Esophagus mucosa (tissue), 1 donor: ENCODE results near the gene ZNF330. TPM values are rescaled to one million over a fixed set of nuclear protein-coding genes. Genes with fewer than 3 reads are reported as not detected.
"Not testable (repeated sequence)": the region's sequence is repeated elsewhere in the genome, so short reads cannot be mapped to it uniquely, and the experiment has no call there.

Experiments used
- ATAC-seq: fragments of 200-7000 bp; cut with Tn5 transposase; one replicate; pipeline ENCODE4 v1.9.1; 2020
- total RNA-seq: library from RNA; stranded (reverse); gene quantifications from one replicate; pipeline ENCODE4 v1.2.4, GENCODE V29; 2023
- donor health status: DM: yes; HTN: yes; CAD: no.

Gene ZNF330
- 18.9 TPM for total RNA-seq

DNA sequence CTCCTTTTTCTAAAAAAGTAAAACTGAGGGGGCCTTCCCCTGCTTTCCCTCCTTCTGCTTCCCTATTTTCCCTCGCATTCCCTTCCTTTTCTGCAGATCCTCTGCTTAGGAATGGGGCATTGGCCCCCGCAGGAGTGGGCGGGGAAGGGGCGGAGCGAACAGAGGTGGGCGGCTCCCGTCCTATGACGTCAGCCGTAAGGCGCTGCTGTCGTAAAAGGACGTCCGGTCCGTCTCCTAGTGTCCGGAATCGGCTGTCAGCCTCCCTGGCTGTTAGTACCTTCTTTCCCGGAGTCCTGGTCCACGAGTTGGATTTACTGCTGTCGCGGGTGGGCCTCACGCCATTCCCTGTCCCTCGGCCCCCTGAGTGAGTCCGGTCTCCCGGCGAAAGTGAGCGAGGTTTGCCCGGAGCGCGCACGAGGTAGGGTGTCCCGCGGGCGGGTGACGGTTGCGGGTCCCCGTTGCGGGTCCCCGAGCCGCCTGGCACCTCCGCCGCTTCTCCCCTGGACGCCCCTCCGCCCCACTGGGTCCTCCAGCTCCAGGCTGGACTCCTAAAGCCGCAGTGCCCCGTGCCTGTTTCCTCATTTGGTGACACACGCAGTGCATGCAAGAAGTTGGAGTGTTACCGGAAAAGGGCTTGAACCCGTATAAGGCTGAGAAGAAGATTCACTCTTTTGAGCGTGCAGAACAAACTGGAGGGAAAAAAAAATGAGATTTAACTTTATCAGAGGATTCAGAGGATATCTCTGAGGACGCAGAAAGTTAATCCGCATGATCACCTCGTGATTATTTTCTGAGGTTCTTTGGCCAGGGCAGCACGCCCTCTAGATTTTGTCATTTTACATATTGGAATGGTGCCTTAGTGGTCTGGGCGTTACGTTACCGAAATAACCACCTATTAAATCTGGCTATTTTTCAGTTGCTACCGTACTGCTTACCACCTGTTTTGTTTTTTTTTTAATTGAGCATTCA, at the start of gene ZNF330:
ZNF330 (plus strand) TSS at position 205 of the 969 bp plus-strand sequence. CDS start 1,477 bp downstream, outside the sequence.
- ATAC-seq: peak; percentile 98

GRCh38 chr4:141174457-141174856, 46.2 kb upstream of the ZNF330 start:
- ATAC-seq: no peak

- no peak for ATAC-seq
These were observed 43.5 kb upstream of the ZNF330 start for GRCh38 chr4:141177171-141177570.

- ATAC-seq: no peak
These were observed 41.0 kb upstream of the ZNF330 start for GRCh38 chr4:141179474-141180373.

- no peak for ATAC-seq
These were observed 39.5 kb upstream of the ZNF330 start for GRCh38 chr4:141180991-141181761.

DNA sequence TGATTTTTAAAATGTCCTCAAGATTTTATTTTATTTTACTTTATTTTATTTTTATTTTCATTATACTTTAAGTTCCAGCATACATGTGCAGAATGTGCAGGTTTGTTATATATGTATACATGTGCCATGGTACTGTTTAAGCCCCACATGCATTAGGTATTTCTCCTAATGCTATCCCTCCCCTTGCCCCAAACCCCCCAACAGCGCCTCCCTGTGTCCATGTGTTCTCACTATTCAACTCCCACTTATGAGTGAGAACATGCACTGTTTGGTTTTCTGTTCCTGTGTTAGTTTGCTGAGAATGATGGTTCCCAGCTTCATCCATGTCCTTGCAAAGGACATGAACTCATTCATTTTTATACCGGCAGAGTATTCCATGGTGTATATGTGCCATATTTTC, 37.2 kb upstream of the ZNF330 start:
- ATAC-seq: not testable (repeated sequence)

- no peak for ATAC-seq
These were observed 28.1 kb upstream of the ZNF330 start for GRCh38 chr4:141192564-141192963.

GRCh38 chr4:141193516-141194034, 27.1 kb upstream of the ZNF330 start:
- ATAC-seq: no peak

DNA sequence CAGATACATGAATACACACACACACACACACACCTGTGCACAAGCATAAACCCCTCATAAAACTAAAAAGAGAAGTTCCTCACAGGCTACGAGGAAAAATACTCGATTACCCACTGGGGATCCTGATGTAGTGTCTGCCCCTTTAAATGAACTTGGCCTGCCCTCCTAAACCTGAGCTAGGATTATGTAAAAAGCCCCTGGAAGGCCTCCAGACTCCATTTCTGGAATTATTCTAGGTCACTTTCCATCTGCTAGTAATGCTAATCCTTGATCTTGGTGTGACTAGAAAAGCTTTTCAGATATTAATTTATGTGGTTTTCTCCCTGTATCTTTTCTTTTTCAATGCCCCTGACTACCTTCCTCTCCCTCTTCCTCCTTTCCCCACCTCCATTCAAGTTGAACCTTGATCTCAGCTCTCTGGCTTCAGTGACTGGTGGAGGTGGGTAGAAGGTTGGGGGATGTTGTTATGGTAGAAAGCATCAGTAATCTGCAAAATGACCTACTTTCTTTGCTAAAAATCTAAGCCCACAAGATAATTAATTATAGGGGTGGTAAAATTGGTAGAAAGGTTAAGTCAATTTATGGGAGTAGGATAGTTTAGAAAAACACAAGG, 25.5 kb upstream of the ZNF330 start:
- no peak for ATAC-seq

DNA sequence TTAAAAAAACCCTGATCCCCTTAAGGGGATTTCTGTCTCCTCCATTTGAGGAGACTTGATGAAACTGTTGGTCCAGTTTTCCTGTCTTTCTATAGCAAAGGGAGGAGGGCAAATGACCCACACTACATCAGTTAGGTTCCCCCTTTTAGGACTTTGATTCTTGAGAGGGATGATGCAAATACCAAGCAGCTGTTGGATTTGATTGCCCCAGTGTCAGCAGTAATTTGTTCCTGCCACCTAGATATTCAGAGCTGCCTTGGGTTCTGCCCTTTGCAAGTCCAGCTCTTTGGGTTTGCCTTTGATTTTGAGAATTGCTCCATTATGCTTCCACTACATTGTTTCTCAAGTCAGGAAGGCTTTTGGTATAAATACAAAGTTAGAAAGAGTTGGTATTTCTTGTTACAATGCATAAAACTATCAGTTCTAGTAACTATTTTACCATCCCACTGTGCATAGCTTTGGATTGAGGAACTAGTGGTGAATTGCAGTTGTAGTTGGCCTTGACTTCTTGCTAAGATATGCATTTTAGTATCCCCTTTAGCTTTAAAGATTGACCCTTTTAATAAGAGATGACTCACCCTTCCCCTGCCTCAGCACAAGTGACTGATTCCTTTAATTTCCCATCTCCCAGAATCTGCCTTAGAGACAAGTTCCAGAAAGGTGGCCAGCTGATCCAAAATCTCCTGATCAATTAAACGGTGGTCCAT, 24.3 kb upstream of the ZNF330 start:
- no peak for ATAC-seq

GRCh38 chr4:141207961-141208360, 12.7 kb upstream of the ZNF330 start:
- no peak for ATAC-seq

DNA sequence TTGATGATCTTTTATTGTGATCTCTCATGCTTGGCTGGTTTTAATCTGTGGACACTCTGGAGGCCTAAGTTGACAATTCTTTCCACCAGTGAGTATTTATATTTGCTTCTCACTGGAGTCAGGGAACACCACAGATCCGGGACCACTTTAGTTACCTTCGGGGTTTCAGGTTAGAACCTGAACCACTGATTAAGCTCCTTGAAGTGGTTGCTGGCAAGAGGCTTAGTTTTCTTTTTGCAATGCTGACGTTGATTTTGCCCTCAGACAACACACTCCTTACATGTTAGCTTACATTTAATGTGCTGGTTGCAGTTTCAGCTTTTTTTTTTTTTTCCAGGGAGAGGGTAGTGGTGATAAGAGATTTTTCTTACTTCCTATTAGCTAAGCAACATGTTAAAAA, 10.5 kb upstream of the ZNF330 start:
- no peak for ATAC-seq

DNA sequence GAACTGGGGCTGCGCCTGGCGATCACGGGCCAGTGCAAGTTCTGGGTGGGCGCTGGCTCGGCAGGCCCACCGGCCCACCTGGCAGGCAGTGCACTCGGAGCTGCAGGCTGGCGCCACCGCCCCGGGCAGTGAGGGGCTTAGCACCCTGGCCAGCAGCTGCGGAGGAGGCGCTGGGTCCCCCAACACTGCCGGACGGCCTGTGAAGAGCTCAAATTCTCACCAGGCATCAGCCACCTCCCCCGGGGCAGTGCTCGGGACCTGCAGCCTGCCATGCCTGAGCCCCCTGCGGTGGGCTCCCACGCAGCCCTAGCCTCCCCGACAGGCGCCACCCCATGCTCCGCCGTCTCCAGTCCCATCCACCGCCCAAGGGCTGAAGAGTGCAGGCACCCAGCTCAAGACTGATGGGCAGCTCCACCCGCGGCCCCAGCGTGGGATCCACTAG, 7.1 kb upstream of the ZNF330 start:
- no peak for ATAC-seq

DNA sequence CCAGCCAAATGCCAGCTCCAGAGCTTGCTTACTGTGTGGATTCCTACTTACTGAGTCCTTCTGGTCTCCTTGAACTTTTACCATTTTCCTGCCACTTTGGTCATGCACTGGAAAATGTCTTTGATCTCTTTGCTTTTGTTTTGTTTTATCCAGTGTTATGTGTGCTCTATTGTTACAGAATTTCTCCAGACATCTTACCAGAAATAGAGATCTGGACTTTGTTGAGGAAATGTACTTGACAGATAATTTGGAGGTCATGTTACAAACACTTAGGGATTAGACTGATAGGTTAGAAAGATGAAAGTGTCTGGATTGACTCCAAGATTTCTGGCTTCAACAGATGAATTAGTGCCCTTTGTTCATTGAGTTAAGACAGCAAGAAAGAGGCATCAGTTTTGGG, 5.7 kb upstream of the ZNF330 start:
- no peak for ATAC-seq

- no peak for ATAC-seq
These were observed 4.5 kb upstream of the ZNF330 start for GRCh38 chr4:141216002-141216761.

GRCh38 chr4:141220271-141220670, 424 bp upstream of the ZNF330 start:
- ATAC-seq: no peak

DNA sequence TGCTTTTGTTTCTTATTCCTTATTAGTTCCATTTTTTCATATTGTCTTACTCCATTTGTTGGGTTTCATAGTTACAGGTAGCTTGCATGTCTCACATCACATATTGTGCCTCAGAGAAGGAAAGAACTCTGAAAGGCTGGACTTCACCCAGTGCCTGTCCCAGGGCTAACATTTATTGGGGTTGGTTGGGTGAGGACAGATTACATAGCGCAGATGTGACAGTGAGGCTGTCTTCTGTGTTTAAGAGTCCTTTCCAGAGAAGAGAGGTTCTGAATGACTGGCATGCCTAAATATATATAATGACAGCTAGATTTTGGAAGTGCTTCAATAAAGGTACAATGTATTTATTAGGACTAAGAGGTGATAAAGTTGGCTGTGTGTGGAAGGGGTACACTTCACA, 2.7 kb downstream of the ZNF330 start:
- ATAC-seq: no peak

DNA sequence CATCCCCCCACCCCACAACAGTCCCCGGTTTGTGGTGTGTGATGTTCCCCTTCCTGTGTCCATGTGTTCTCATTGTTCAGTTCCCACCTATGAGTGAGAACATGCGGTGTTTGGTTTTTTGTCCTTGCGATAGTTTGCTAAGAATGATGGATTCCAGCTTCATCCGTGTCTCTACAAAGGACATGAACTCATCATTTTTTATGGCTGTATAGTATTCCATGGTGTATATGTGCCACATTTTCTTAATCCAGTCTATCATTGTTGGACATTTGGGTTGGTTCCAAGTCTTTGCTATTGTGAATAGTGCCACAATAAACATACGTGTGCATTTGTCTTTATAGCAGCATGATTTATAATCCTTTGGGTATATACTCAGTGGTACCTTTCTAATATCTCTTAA, 6.6 kb downstream of the ZNF330 start:
- ATAC-seq: not testable (repeated sequence)

DNA sequence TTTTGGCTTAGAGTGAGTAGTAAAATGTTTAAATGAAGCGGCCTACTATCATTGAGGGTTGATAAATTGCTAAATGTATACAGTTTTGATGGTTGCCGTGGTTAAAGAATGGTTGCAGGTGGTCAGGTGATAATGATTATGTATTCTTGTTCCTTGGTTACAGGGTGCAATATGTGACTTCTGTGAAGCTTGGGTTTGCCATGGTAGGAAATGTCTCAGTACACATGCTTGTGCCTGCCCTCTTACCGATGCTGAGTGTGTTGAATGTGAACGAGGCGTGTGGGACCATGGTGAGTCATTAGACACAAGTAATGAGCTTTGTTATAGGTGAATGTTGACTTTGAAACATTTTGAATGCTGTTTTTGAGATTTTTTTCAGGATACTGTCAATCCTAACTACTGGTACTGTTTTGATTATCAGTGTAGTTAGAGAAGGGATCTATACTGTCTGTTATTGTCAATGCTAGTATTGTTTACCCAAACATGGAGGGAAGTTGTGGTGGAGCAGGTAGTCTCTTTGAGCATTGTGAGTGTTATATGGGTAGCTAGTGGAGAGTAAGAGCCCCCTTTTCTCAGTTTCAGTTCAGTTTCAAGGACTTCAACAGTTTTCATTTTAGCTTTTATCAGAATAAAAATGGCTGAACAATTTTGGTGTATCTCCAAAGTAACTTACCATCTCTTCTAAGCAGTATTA, 8.9 kb downstream of the ZNF330 start:
- peak; percentile 74 for ATAC-seq

DNA sequence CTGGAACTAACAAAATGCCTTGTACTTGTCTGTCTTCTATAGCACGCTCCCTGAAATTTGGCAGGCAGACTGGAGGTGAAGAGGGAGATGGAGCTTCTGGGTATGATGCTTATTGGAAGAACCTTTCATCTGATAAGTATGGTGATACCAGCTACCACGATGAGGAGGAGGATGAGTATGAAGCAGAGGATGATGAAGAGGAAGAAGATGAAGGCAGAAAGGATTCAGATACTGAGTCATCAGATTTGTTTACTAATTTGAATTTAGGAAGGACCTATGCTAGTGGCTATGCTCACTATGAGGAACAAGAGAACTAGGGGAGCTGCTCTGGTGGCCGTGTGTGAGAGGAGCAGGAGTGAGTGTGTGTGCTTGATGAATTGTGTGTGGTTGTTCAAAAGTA, 13.0 kb downstream of the ZNF330 start:
- ATAC-seq: no peak
